Tibial nerve (tissue), 4 donors: Measurements from ENCODE around the gene FUOM. TPM values are rescaled to one million over a fixed set of nuclear protein-coding genes. Genes with fewer than 3 reads are reported as not detected.

Experiments used
- DNase-seq, 2 donors: peaks; one replicate each; pipeline ENCODE4 v3.0.0-alpha.2; 2019; ENCODE audit warnings: low spot score in 2 of 2
- H3K27ac ChIP-seq, 4 donors: fragments of 200-600 bp; sonication (generic) in 3 of 4; one replicate each; pipeline ENCODE4 v1.5.1; 2017 to 2019; ENCODE audit warnings: mild to moderate bottlenecking in 1 of 4
- H3K27me3 ChIP-seq, 2 donors: fragments of 200-600 bp; sonication (generic) in 1 of 2; one replicate each; pipeline versions ENCODE4 v1.5.1 to v1.6.0; 2017 to 2019
- H3K36me3 ChIP-seq, 3 donors: fragments of 200-600 bp; sonication (generic); one replicate each; pipeline ENCODE4 v1.5.1; 2018 to 2019
- H3K4me1 ChIP-seq, 4 donors: fragments of 200-600 bp; sonication (generic) in 3 of 4; one replicate each; pipeline ENCODE4 v1.5.1; 2017 to 2019
- H3K4me3 ChIP-seq, 4 donors: fragments of 200-600 bp; sonication (generic) in 3 of 4; one replicate each; pipeline ENCODE4 v1.5.1; 2017 to 2019; ENCODE audit warnings: mild to moderate bottlenecking in 1 of 4, moderate library complexity in 1 of 4
- H3K9me3 ChIP-seq, 4 donors: fragments of 200-600 bp; sonication (generic) in 3 of 4; one replicate each; pipeline ENCODE4 v1.5.1; 2017 to 2019
- EP300 ChIP-seq, 2 donors: sonication (generic); formaldehyde crosslinking; IDR thresholded peaks; one replicate each; pipeline ENCODE4 v1.6.1; 2017; ENCODE audit warnings: antibody characterized with exemption in 2 of 2, mild to moderate bottlenecking in 1 of 2
- POLR2A ChIP-seq, 2 donors: fragments of 450-650 bp; IDR thresholded peaks; one replicate each; pipeline ENCODE4 v1.6.1; 2017; ENCODE audit warnings: antibody characterized with exemption in 2 of 2, mild to moderate bottlenecking in 2 of 2, moderate library complexity in 2 of 2
- WGBS, 2 donors: methylation state at CpG; one replicate each; pipeline ENCODE4 v1.1.5; 2018; 5-methylcytosine and 5-hydroxymethylcytosine counted together
- total RNA-seq, 4 donors: library from RNA; depleted of rRNA; stranded (reverse); fragments of >200 nt; gene quantifications; one replicate each; pipeline ENCODE4 v1.1.0, GENCODE V29; 2016
- TF ChIP-seq, protein P1 (sequence below), 5 experiments: fragments of 200-600 bp in 3 of 5; fragments of 450-650 bp in 2 of 5; sonication (generic) in 3 of 5; IDR thresholded peaks; one replicate each; pipeline ENCODE4 v1.5.1; 2016 to 2019; ENCODE audit warnings: antibody characterized with exemption in 5 of 5, mild to moderate bottlenecking in 3 of 5, moderate library complexity in 2 of 5

FUOM gene
- total RNA-seq, 4 donors from 2014 or later, result 44.1 to 59.4 (median 49.3) TPM

DNA sequence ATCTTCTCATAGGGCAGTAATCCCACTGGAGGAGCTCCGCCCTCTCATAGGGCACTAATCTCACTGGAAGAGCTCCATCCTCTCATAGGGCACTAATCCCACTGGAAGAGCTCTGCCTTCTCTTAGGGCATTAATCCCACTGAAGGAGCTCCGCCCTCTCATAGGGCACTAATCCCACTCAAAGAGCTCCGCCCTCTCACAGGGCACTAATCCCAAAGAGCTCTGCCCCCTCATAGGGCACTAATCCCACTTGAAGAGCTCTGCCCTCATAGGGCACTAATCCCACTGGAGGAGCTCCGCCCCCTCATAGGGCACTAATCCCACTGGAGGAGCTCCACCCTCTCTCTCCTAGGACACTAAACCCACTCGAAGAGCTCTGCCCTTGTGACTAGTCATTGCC, 3.4 kb upstream of the FUOM start:
- H3K9me3 ChIP-seq, result peaks cover 0 to 8% (median 0%) of the 10 kb centered on the region in 4 donors
- 81 to 86% methylated on average over 5 of the region's 5 CpGs for WGBS, 2 donors

DNA sequence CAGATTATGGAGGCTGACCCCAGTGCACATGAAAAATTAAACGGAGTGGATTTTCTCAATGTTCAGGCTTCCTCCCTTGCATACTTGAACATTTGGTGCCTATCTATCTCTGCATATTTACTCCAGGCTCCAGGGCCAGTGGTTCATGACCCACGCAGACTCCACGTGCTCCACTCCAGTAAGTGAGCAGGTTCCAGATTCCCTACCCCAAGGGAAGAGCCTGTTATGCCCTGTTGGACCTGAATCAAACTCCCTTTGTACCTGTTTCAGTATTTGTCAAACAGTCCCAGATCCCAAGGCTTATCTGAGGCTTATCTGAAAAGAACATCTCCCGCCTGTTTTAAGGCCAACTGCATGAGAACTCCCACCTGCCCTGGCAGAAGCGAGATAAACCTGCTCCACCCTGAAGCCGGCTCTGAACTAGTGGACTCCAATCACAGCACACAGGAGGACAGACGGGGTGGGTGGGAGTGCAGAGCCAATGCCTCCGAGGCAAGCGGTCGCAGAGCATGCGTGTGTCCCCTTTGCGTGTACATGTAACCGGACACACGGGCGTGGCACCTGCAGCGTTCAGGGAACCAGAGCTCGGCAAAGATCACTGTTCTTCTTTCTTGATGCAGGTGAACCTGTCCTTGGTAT, 2.3 kb upstream of the FUOM start:
- Histone ChIP-seq H3K27me3 (no peaks in the 10 kb centered on the region), H3K36me3 (peaks cover 0 to 48% (median 0%) of the 10 kb centered on the region in 3 donors), H3K9me3 (peaks cover 0 to 8% (median 0%) of the 10 kb centered on the region in 4 donors), H3K27ac (peak overlapping the region in 2 of 4 donors; percentile 71 to 91), H3K4me3 (no peak overlapping the region), H3K4me1 (peaks cover 0 to 28% (median 11%) of the 10 kb centered on the region in 4 donors)
- DNase-seq, result no peak
- no peak for TF ChIP-seq EP300 (IDR thresholded peaks at IDR 0.05)
- TF ChIP-seq POLR2A (IDR thresholded peaks at IDR 0.05), result no peak
- TF ChIP-seq, protein P1, sequence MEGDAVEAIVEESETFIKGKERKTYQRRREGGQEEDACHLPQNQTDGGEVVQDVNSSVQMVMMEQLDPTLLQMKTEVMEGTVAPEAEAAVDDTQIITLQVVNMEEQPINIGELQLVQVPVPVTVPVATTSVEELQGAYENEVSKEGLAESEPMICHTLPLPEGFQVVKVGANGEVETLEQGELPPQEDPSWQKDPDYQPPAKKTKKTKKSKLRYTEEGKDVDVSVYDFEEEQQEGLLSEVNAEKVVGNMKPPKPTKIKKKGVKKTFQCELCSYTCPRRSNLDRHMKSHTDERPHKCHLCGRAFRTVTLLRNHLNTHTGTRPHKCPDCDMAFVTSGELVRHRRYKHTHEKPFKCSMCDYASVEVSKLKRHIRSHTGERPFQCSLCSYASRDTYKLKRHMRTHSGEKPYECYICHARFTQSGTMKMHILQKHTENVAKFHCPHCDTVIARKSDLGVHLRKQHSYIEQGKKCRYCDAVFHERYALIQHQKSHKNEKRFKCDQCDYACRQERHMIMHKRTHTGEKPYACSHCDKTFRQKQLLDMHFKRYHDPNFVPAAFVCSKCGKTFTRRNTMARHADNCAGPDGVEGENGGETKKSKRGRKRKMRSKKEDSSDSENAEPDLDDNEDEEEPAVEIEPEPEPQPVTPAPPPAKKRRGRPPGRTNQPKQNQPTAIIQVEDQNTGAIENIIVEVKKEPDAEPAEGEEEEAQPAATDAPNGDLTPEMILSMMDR (IDR thresholded peaks at IDR 0.05), result no peak
- 71 to 84% methylated on average over 7 to 17 of the region's 17 CpGs for WGBS, 2 donors

More for the DNA sequence above, 3.4 kb upstream of the FUOM start:
- Histone ChIP-seq H3K27me3 (no peaks in the 10 kb centered on the region), H3K4me3 (peak overlapping the region in 1 of 4 donors; percentile 10), H3K4me1 (peaks cover 0 to 17% (median 7%) of the 10 kb centered on the region in 4 donors), H3K27ac (peak overlapping the region in 3 of 4 donors; percentile 71 to 91 (median 83)), H3K36me3 (peaks cover 0 to 48% (median 5%) of the 10 kb centered on the region in 3 donors)
- TF ChIP-seq, protein P1 (IDR thresholded peaks at IDR 0.05), result no peak
- TF ChIP-seq POLR2A (IDR thresholded peaks at IDR 0.05) (no peak), EP300 (IDR thresholded peaks at IDR 0.05) (no peak)
- DNase-seq, result no peak

DNA sequence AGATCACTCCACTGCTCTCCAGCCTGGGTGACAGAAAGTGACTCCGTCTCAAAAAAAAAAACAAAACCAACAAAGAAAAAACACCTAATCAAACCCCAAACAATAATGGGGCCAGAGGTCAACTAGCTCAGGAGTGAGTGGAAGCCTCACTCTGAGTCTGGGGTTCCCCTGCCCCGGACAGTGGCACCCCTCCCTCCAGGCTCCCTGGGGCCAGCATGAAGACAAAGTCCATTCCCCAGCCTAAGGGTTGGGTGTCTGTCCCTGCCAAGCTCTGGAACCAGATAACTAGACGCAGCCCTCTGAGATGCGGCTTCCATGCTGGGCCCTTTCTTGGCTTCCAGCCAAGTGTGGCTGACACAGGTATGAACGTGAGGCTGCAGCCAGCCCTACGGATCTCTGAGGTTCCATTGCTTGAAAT, 1.7 kb upstream of the FUOM start:
- no peaks in the 10 kb centered on the region for H3K27me3 ChIP-seq
- peaks cover 0 to 48% (median 0%) of the 10 kb centered on the region in 3 donors for H3K36me3 ChIP-seq
- 48 to 57% methylated on average over 6 of the region's 6 CpGs for whole genome bisulfite sequencing, 2 donors
- H3K27ac ChIP-seq, result peak overlapping the region in 1 of 4 donors; percentile 91
- peaks cover 0 to 8% (median 0%) of the 10 kb centered on the region in 4 donors for H3K9me3 ChIP-seq
- DNase-seq, result no peak
- H3K4me1 ChIP-seq, result peaks cover 0 to 31% (median 11%) of the 10 kb centered on the region in 4 donors
- TF ChIP-seq, protein P1 (IDR thresholded peaks at IDR 0.05), result no peak
- TF ChIP-seq EP300 (IDR thresholded peaks at IDR 0.05), result no peak
- TF ChIP-seq POLR2A (IDR thresholded peaks at IDR 0.05), result no peak
- no peak overlapping the region for H3K4me3 ChIP-seq

DNA sequence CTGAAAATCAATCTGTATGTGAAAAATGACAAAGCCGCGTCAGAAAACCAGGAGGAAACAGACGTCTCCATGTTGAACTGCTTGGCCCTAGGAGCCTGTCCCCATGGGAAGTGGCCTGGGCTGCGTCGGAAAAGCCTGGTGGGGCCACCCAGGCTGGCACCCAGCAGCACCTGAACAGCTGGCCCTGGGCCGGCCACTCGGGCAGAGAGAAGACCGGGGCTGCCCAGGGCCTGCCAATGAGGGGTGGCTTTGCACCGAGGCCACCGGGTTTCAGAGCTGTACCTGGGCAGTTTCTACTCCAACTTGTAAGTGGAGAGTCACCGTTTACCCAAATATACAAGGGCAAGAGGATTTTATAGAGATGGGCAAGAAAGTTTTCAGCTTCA, 1.1 kb upstream of the FUOM start:
- Histone ChIP-seq H3K4me1 (peaks cover 0 to 31% (median 11%) of the 10 kb centered on the region in 4 donors), H3K27ac (peak overlapping the region in 2 of 4 donors; percentile 83 to 91), H3K27me3 (no peaks in the 10 kb centered on the region), H3K36me3 (peaks cover 0 to 47% (median 0%) of the 10 kb centered on the region in 3 donors), H3K4me3 (no peak overlapping the region), H3K9me3 (peaks cover 0 to 8% (median 0%) of the 10 kb centered on the region in 4 donors)
- TF ChIP-seq, protein P1 (IDR thresholded peaks at IDR 0.05), result no peak
- TF ChIP-seq POLR2A (IDR thresholded peaks at IDR 0.05), result no peak
- TF ChIP-seq EP300 (IDR thresholded peaks at IDR 0.05), result no peak
- 78 to 84% methylated on average over 11 of the region's 11 CpGs for WGBS, 2 donors
- DNase-seq, result no peak
